GM10248 (cell line): ENCODE measurements around the gene ADGRD1.

Experiments used
- CTCF ChIA-PET: fragments of 300-600 bp; sonication (Branson Sonifier 250); formaldehyde crosslinking; extraction: SDS; loops from one replicate; lab custom pipeline; 2021; ENCODE audit warnings: antibody characterized with exemption; lab: Yijun Ruan, JAX
- POLR2A ChIA-PET: fragments of 350-650 bp; sonication (Branson Sonifier 250); formaldehyde crosslinking; extraction: SDS; loops from one replicate; lab custom pipeline; 2020; ENCODE audit warnings: antibody characterized with exemption; lab: Yijun Ruan, JAX
- DNase-seq: peaks from one replicate; pipeline ENCODE4 v3.0.0; 2012; ENCODE audit errors: extremely low spot score
- CTCF ChIP-seq: IDR thresholded peaks from 2 replicates; pipeline ENCODE4 v1.5.1; 2012; ENCODE audit warnings: mild to moderate bottlenecking, low read depth; ENCODE audit errors: extremely low read depth, missing control alignments, control extremely low read depth

The ADGRD1 gene

GRCh38 chr12:130916241-130916911 lies 37.3 kb upstream of the ADGRD1 start:
- CTCF ChIA-PET, result interaction anchor here (0.5 to 5.7 kb wide), 10 partner anchors 10 to 227 kb away, joined by 3 to 48 read pairs (median 3); no protein-coding TSS in a partner anchor

GRCh38 chr12:130917607-130918006 lies 36.1 kb upstream of the ADGRD1 start:
- no peak for TF ChIP-seq CTCF
- CTCF ChIA-PET, result interaction anchor here (1.2 to 5.7 kb wide), 4 partner anchors 9 to 214 kb away, joined by 3 to 48 read pairs (median 4); no protein-coding TSS in a partner anchor
- POLR2A ChIA-PET, result no interaction called here
- no peak for DNase-seq

More at GRCh38 chr12:130916241-130916911, 37.3 kb upstream of the ADGRD1 start:
- peak; percentile 87 for TF ChIP-seq CTCF
- POLR2A ChIA-PET, result no interaction called here
- peak; percentile 75 for DNase-seq

GRCh38 chr12:130919086-130919485 lies 34.6 kb upstream of the ADGRD1 start:
- ChIA-PET CTCF (interaction anchor here (5.7 kb wide), 1 partner anchor 213 kb away, joined by 48 read pairs; no protein-coding TSS in a partner anchor), POLR2A (no interaction called here)
- DNase-seq, result no peak
- no peak for TF ChIP-seq CTCF

GRCh38 chr12:130920119-130920703 lies 33.5 kb upstream of the ADGRD1 start:
- TF ChIP-seq CTCF, result no peak
- POLR2A ChIA-PET, result no interaction called here
- CTCF ChIA-PET, result no interaction called here
- no peak for DNase-seq

GRCh38 chr12:130920723-130921381 lies 32.9 kb upstream of the ADGRD1 start:
- ChIA-PET POLR2A (no interaction called here), CTCF (interaction anchor here (0.9 to 1.5 kb wide), 3 partner anchors 48 to 211 kb away, joined by 3 to 6 read pairs (median 3); no protein-coding TSS in a partner anchor)
- DNase-seq, result no peak

More at GRCh38 chr12:130920723-130921381, 32.9 kb upstream of the ADGRD1 start:
- TF ChIP-seq CTCF, result no peak
